ENCODE data around the gene DTYMK. TPM values are rescaled to one million over a fixed set of nuclear protein-coding genes. Genes with fewer than 3 reads are reported as not detected.
"Not testable (repeated sequence)": the region's sequence is repeated elsewhere in the genome, so short reads cannot be mapped to it uniquely, and the experiment has no call there.

The DTYMK gene
- total RNA-seq, 1 experiment from 2014 or later: 88.1 TPM

DNA sequence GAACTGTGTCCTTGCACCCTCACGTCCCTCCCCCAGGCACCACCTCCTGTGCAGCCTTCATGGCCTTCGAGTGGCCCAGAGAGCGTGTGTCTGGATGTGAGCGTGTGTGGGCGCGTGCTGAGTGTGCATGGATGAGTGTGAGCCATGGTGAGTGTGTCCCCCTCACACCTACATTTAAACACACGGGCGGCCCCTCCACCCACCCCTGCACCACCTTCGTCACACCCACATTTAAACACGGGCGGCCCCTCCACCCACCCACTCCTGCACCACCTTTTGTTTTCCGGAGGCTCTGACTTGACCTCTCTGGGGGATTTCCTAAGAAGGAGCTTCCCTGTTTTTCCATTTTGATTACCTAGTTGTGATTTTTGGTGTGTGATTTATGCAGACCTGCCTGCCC, 17.8 kb downstream of the DTYMK start:
- ChIA-PET POLR2A (no interaction called here), CTCF (no interaction called here)
- no peak overlapping the region for H3K4me3 Mint-ChIP-seq
- TF ChIP-seq ESRRA (CRISPR knock-in tag; IDR thresholded peaks at IDR 0.05; ENCODE audit: borderline replicate concordance): no peak
- peaks cover 1% of the 10 kb centered on the region; the same call in 1 of the 2 replicates for H3K4me1 Mint-ChIP-seq
- ATAC-seq (no peak), DNase-seq (ENCODE audit: low spot score) (no peak)
- no peaks in the 10 kb centered on the region for H3K27me3 Mint-ChIP-seq (ENCODE audit: low read depth)
- H3K9me3 Mint-ChIP-seq: no peaks in the 10 kb centered on the region
- peaks cover 29% of the 10 kb centered on the region for H3K36me3 Mint-ChIP-seq
- no peak overlapping the region for H3K27ac Mint-ChIP-seq

DNA sequence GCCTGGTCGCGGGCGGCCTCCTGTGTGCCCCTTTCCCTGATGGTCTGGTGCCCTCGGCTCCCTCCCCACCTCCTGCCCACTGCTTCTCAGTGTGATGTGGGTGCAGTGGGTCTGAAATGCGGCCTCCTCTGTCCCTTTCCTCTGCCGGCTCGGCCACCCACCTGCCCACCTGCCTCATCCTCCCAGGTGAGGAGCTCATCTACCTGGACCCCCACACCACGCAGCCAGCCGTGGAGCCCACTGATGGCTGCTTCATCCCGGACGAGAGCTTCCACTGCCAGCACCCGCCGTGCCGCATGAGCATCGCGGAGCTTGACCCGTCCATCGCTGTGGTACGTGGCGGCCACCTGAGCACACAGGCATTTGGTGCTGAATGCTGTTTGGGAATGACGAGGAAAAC, 18.3 kb downstream of the DTYMK start:
- CTCF ChIA-PET: no interaction called here

DNA sequence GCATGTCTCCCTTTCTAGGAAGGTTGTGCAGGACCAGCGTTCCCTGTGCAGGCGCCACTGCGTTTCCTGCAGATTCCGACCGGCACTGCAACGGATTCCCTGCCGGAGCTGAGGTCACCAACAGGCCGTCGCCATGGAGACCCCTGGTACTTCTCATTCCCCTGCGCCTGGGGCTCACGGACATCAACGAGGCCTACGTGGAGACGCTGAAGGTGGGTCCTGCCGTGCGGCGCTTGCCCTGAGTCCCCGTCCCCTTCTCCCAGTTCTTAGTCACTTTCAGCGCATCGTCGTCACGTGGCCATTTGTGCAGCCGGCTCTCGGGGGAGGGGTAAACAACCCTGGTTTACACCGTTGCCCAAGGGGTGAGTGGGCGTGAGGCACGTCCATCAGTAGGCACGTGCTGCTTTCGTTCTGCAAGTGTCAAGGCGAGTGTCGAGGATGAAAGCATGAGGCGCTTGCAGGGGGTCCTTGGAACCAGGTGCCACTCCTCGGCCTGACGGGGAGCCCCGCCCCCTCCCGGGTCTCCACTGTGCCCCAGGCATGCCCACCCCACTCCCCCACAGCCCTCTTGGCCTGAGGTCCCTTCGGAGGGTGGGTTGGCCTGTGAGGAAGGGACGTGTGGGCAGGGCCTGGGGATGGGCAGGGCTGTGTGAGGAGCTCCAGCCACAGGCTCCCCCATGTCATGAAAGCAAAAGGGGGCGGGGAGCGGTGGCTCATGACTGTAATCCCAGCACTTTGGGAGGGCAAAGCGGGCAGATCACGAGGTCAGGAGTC, 19.8 kb downstream of the DTYMK start:
- no peaks in the 10 kb centered on the region for H3K27me3 Mint-ChIP-seq (ENCODE audit: low read depth)
- DNase-seq (ENCODE audit: low spot score): no peak
- TF ChIP-seq, protein P1, sequence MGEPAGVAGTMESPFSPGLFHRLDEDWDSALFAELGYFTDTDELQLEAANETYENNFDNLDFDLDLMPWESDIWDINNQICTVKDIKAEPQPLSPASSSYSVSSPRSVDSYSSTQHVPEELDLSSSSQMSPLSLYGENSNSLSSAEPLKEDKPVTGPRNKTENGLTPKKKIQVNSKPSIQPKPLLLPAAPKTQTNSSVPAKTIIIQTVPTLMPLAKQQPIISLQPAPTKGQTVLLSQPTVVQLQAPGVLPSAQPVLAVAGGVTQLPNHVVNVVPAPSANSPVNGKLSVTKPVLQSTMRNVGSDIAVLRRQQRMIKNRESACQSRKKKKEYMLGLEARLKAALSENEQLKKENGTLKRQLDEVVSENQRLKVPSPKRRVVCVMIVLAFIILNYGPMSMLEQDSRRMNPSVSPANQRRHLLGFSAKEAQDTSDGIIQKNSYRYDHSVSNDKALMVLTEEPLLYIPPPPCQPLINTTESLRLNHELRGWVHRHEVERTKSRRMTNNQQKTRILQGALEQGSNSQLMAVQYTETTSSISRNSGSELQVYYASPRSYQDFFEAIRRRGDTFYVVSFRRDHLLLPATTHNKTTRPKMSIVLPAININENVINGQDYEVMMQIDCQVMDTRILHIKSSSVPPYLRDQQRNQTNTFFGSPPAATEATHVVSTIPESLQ (CRISPR knock-in tag; IDR thresholded peaks at IDR 0.05): no peak
- TF ChIP-seq, protein P2, sequence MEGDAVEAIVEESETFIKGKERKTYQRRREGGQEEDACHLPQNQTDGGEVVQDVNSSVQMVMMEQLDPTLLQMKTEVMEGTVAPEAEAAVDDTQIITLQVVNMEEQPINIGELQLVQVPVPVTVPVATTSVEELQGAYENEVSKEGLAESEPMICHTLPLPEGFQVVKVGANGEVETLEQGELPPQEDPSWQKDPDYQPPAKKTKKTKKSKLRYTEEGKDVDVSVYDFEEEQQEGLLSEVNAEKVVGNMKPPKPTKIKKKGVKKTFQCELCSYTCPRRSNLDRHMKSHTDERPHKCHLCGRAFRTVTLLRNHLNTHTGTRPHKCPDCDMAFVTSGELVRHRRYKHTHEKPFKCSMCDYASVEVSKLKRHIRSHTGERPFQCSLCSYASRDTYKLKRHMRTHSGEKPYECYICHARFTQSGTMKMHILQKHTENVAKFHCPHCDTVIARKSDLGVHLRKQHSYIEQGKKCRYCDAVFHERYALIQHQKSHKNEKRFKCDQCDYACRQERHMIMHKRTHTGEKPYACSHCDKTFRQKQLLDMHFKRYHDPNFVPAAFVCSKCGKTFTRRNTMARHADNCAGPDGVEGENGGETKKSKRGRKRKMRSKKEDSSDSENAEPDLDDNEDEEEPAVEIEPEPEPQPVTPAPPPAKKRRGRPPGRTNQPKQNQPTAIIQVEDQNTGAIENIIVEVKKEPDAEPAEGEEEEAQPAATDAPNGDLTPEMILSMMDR (IDR thresholded peaks at IDR 0.05): no peak
- TF ChIP-seq RORB (CRISPR knock-in tag; IDR thresholded peaks at IDR 0.05) (no peak), ZNF317 (CRISPR knock-in tag; IDR thresholded peaks at IDR 0.05; ENCODE audit: borderline replicate concordance, low read depth) (no peak)
- H3K36me3 Mint-ChIP-seq: peaks cover 30% of the 10 kb centered on the region
- POLR2A ChIA-PET: no interaction called here
- H3K4me3 Mint-ChIP-seq: no peak overlapping the region
- no peak overlapping the region for H3K27ac Mint-ChIP-seq
- CTCF ChIA-PET: interaction anchor here (1.5 kb wide), 1 partner anchor 35 kb away, joined by 3 read pairs; the partner anchor contains the start of gene ING5
- no peak for ATAC-seq
- no peaks in the 10 kb centered on the region for H3K9me3 Mint-ChIP-seq
- H3K4me1 Mint-ChIP-seq: no peaks in the 10 kb centered on the region

More for the DNA sequence above, 18.3 kb downstream of the DTYMK start:
- no peak for ATAC-seq
- Mint-ChIP-seq H3K36me3 (peaks cover 29% of the 10 kb centered on the region), H3K27ac (no peak overlapping the region), H3K4me1 (no peaks in the 10 kb centered on the region), H3K4me3 (no peak overlapping the region), H3K9me3 (no peaks in the 10 kb centered on the region), H3K27me3 (ENCODE audit: low read depth) (no peaks in the 10 kb centered on the region)
- no peak for DNase-seq (ENCODE audit: low spot score)
- no peak for TF ChIP-seq NFATC4 (CRISPR knock-in tag; IDR thresholded peaks at IDR 0.05)
- no peak for TF ChIP-seq ZNF423 (CRISPR knock-in tag; IDR thresholded peaks at IDR 0.05)
- TF ChIP-seq SOX15 (CRISPR knock-in tag; IDR thresholded peaks at IDR 0.05): no peak
- TF ChIP-seq, protein P3, sequence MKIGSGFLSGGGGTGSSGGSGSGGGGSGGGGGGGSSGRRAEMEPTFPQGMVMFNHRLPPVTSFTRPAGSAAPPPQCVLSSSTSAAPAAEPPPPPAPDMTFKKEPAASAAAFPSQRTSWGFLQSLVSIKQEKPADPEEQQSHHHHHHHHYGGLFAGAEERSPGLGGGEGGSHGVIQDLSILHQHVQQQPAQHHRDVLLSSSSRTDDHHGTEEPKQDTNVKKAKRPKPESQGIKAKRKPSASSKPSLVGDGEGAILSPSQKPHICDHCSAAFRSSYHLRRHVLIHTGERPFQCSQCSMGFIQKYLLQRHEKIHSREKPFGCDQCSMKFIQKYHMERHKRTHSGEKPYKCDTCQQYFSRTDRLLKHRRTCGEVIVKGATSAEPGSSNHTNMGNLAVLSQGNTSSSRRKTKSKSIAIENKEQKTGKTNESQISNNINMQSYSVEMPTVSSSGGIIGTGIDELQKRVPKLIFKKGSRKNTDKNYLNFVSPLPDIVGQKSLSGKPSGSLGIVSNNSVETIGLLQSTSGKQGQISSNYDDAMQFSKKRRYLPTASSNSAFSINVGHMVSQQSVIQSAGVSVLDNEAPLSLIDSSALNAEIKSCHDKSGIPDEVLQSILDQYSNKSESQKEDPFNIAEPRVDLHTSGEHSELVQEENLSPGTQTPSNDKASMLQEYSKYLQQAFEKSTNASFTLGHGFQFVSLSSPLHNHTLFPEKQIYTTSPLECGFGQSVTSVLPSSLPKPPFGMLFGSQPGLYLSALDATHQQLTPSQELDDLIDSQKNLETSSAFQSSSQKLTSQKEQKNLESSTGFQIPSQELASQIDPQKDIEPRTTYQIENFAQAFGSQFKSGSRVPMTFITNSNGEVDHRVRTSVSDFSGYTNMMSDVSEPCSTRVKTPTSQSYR (CRISPR knock-in tag; IDR thresholded peaks at IDR 0.05): no peak
- POLR2A ChIA-PET: no interaction called here

DNA sequence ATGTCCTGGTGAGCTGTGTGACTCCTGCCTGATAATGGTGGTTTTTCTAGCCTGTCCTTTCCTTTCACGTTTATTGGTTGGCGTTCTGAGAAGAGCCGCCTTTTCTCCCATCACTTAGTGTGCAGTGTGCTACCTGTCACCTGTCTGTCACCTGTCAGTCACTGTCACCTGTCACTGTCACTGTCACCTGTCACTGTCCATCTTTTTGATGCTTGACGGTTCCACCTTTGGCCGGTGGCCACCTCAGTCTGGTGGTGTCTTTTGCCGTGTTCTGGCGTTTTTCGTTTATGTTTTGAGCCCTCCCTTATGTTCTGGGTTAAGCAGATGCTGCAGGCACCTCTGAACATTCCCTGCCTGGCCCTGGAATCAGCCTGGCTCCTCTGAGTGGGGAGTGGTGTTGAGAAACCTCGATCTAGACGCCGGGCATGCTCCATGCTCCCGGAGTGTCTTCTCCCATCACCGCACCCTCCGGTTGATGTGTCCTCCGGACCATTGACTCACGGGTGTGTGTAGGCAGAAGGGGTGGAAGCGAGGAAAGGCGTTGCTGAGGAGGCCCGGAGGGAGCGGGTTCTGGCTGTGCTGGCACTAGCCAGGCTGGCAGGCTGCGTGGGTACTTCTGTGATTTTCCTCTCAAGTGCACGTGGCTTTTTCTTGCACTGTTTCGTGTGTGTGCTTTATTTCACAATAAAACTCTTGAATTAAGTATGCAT, 20.7 kb downstream of the DTYMK start:
- Mint-ChIP-seq H3K4me1 (no peaks in the 10 kb centered on the region), H3K27ac (peak overlapping the region; percentile 27), H3K36me3 (peaks cover 35% of the 10 kb centered on the region), H3K9me3 (no peaks in the 10 kb centered on the region), H3K27me3 (ENCODE audit: low read depth) (no peaks in the 10 kb centered on the region), H3K4me3 (no peak overlapping the region)
- ChIA-PET POLR2A (no interaction called here), CTCF (interaction anchor here (1.0 to 1.5 kb wide), 4 partner anchors 10 to 213 kb away, joined by 3 to 6 read pairs (median 3); partner anchors contain the start of genes D2HGDH and ING5)
- ATAC-seq (no peak), DNase-seq (ENCODE audit: low spot score) (no peak)
- TF ChIP-seq, protein P4, sequence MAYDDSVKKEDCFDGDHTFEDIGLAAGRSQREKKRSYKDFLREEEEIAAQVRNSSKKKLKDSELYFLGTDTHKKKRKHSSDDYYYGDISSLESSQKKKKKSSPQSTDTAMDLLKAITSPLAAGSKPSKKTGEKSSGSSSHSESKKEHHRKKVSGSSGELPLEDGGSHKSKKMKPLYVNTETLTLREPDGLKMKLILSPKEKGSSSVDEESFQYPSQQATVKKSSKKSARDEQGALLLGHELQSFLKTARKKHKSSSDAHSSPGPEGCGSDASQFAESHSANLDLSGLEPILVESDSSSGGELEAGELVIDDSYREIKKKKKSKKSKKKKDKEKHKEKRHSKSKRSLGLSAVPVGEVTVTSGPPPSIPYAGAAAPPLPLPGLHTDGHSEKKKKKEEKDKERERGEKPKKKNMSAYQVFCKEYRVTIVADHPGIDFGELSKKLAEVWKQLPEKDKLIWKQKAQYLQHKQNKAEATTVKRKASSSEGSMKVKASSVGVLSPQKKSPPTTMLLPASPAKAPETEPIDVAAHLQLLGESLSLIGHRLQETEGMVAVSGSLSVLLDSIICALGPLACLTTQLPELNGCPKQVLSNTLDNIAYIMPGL (CRISPR knock-in tag; IDR thresholded peaks at IDR 0.05): no peak
- TF ChIP-seq JAZF1 (CRISPR knock-in tag; IDR thresholded peaks at IDR 0.05) (no peak), RORB (CRISPR knock-in tag; IDR thresholded peaks at IDR 0.05) (no peak)

DNA sequence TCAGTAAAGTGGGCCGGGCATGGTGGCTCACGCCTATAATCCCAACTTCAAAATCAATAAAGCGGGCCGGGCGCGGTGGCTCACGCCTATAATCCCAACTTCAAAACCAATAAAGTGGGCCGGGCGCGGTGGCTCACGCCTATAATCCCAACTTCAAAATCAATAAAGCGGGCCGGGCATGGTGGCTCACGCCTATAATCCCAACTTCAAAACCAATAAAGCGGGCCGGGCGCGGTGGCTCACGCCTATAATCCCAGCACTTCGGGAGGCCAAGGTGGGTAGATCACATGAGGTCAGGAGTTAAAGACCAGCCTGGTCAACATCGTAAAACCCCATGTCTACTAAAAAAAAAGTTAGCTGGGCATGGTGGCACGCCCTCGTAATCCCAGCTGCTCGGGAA, 23.9 kb downstream of the DTYMK start:
- H3K27me3 Mint-ChIP-seq (ENCODE audit: low read depth); CTCF ChIA-PET; H3K27ac Mint-ChIP-seq; DNase-seq (ENCODE audit: low spot score); POLR2A ChIA-PET; H3K4me1 Mint-ChIP-seq; H3K9me3 Mint-ChIP-seq; ATAC-seq; H3K4me3 Mint-ChIP-seq: not testable (repeated sequence)
- H3K36me3 Mint-ChIP-seq: peaks cover 35% of the 10 kb centered on the region
